ENCODE data around the gene AMIGO2.
A peak's percentile ranks its signal among the peaks of the same experiment; 100 is the strongest.

AMIGO2 gene

DNA sequence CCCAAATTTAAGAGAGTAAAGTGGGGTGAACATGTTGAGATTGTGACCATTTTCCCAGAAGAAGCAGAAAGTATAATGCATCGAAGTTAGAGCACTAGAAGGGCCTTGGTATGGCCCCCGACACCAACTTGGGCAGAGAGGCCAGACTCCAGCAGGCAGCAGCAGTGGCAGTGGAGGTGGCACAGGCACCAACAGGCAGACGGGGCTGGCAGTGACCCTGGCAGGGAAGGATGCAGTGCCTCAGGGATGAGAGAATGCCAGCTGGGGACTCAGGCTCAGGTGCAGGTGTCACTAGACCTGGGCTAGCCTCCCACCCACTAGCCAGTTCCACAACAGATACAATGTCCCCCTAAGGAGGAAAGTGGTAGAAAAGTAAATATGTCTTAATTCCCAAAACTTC, 27.7 kb upstream of the AMIGO2 start:
- no peaks in the 10 kb centered on the region for H3K9me3 Mint-ChIP-seq
- no peaks in the 10 kb centered on the region for H3K27me3 Mint-ChIP-seq
- H3K4me3 Mint-ChIP-seq: no peak overlapping the region
- peaks cover 38% of the 10 kb centered on the region for H3K4me1 Mint-ChIP-seq
- peak overlapping the region in 1 of 2 donors; percentile 43 for H3K27ac Mint-ChIP-seq
- DNase-seq (no peak), ATAC-seq (no peak)

GRCh38 chr12:47105914-47106674, 26.3 kb upstream of the AMIGO2 start:
- H3K27me3 Mint-ChIP-seq: no peaks in the 10 kb centered on the region
- H3K27ac Mint-ChIP-seq: no peak overlapping the region
- no peaks in the 10 kb centered on the region for H3K9me3 Mint-ChIP-seq
- H3K4me1 Mint-ChIP-seq: peaks cover 24% of the 10 kb centered on the region
- no peak for DNase-seq
- H3K4me3 Mint-ChIP-seq: no peak overlapping the region
- no peak for ATAC-seq

- H3K4me1 Mint-ChIP-seq: peaks cover 14% of the 10 kb centered on the region
- H3K9me3 Mint-ChIP-seq: no peaks in the 10 kb centered on the region
- DNase-seq (no peak), ATAC-seq (no peak)
- no peak overlapping the region for H3K27ac Mint-ChIP-seq
- no peak overlapping the region for H3K4me3 Mint-ChIP-seq
- no peaks in the 10 kb centered on the region for H3K27me3 Mint-ChIP-seq
Measured at GRCh38 chr12:47102845-47103651, 23.3 kb upstream of the AMIGO2 start.

GRCh38 chr12:47102406-47102805, 22.6 kb upstream of the AMIGO2 start:
- no peak for DNase-seq
- Mint-ChIP-seq H3K4me3 (no peak overlapping the region), H3K9me3 (no peaks in the 10 kb centered on the region), H3K27me3 (no peaks in the 10 kb centered on the region), H3K27ac (no peak overlapping the region), H3K4me1 (peaks cover 14% of the 10 kb centered on the region)
- no peak for ATAC-seq

GRCh38 chr12:47100160-47100559, 20.4 kb upstream of the AMIGO2 start:
- ATAC-seq: no peak
- no peak for DNase-seq
- peaks cover 18% of the 10 kb centered on the region for H3K4me1 Mint-ChIP-seq
- no peaks in the 10 kb centered on the region for H3K27me3 Mint-ChIP-seq
- H3K27ac Mint-ChIP-seq: no peak overlapping the region
- no peaks in the 10 kb centered on the region for H3K9me3 Mint-ChIP-seq
- no peak overlapping the region for H3K4me3 Mint-ChIP-seq

- Mint-ChIP-seq H3K27me3 (no peaks in the 10 kb centered on the region), H3K4me1 (peaks cover 21% of the 10 kb centered on the region), H3K9me3 (no peaks in the 10 kb centered on the region), H3K4me3 (no peak overlapping the region), H3K27ac (no peak overlapping the region)
- DNase-seq (no peak), ATAC-seq (no peak)
Measured at GRCh38 chr12:47099610-47100009, 19.9 kb upstream of the AMIGO2 start.

- ATAC-seq: no peak
- no peak for DNase-seq
- H3K27ac Mint-ChIP-seq: no peak overlapping the region
- no peaks in the 10 kb centered on the region for H3K9me3 Mint-ChIP-seq
- H3K4me1 Mint-ChIP-seq: peaks cover 22% of the 10 kb centered on the region
- H3K27me3 Mint-ChIP-seq: no peaks in the 10 kb centered on the region
- H3K4me3 Mint-ChIP-seq: no peak overlapping the region
Measured at GRCh38 chr12:47098099-47098498, 18.3 kb upstream of the AMIGO2 start.

GRCh38 chr12:47097276-47097896, 17.6 kb upstream of the AMIGO2 start:
- no peaks in the 10 kb centered on the region for H3K27me3 Mint-ChIP-seq
- H3K9me3 Mint-ChIP-seq: no peaks in the 10 kb centered on the region
- H3K4me1 Mint-ChIP-seq: peaks cover 22% of the 10 kb centered on the region
- DNase-seq: no peak
- no peak for ATAC-seq
- H3K4me3 Mint-ChIP-seq: no peak overlapping the region
- no peak overlapping the region for H3K27ac Mint-ChIP-seq

DNA sequence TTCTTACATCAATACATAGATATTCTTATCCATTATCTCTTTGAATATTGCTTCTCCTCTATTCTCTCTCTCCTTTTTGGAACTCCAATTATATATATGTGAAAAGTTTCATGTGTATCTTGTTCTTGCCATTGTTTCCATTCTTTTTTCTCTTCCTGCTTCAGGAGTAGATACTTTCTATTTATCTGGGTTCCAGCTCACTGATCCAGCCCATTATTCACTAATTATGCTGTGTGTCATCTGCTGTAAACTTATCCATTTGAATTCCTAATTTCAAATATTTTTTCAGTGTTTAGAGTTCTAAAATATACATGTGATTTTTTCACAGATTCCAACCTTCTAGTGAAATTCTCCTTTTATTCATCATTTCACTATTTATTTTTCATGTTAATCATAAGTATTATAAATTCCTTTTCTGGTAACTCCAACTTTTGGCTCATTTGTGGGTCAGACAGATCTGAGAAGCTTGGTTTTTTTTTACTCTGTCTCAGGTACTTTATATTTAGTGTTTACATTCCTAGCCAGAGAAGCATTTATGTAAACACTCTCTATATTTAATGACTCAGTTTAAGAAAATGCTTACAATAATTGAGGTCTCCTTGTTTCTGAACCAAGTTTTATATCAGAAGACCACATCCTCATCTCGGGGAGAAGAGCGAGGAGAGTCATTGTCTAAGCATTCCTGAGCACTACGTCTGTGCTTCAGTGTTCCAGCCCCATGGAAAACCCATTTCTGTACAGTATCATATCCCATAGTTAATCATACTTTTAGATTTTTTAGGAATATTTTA, 15.9 kb upstream of the AMIGO2 start:
- Mint-ChIP-seq H3K4me3 (peak overlapping the region; percentile 4 to 73), H3K4me1 (peaks cover 29% of the 10 kb centered on the region), H3K27me3 (no peaks in the 10 kb centered on the region), H3K9me3 (peaks cover 0 to 3% of the 10 kb centered on the region in 2 donors), H3K27ac (peak overlapping the region in 1 of 2 donors; percentile 94)
- no peak for DNase-seq
- ATAC-seq: no peak

GRCh38 chr12:47094804-47095203, 15.0 kb upstream of the AMIGO2 start:
- Mint-ChIP-seq H3K27ac (peak overlapping the region; percentile 2 to 82), H3K9me3 (peaks cover 5 to 10% of the 10 kb centered on the region in 2 donors), H3K4me1 (peaks cover 29% of the 10 kb centered on the region), H3K27me3 (no peaks in the 10 kb centered on the region), H3K4me3 (peak overlapping the region; percentile 38 to 73)
- ATAC-seq (no peak), DNase-seq (no peak)

- H3K4me3 Mint-ChIP-seq: no peak overlapping the region
- no peak for DNase-seq
- no peaks in the 10 kb centered on the region for H3K27me3 Mint-ChIP-seq
- ATAC-seq: no peak
- H3K9me3 Mint-ChIP-seq: peaks cover 5 to 10% of the 10 kb centered on the region in 2 donors
- H3K27ac Mint-ChIP-seq: no peak overlapping the region
- H3K4me1 Mint-ChIP-seq: peaks cover 30% of the 10 kb centered on the region
Measured at GRCh38 chr12:47091009-47091408, 11.2 kb upstream of the AMIGO2 start.

GRCh38 chr12:47088021-47088944, 8.5 kb upstream of the AMIGO2 start:
- H3K4me3 Mint-ChIP-seq: no peak overlapping the region
- ATAC-seq: no peak

DNA sequence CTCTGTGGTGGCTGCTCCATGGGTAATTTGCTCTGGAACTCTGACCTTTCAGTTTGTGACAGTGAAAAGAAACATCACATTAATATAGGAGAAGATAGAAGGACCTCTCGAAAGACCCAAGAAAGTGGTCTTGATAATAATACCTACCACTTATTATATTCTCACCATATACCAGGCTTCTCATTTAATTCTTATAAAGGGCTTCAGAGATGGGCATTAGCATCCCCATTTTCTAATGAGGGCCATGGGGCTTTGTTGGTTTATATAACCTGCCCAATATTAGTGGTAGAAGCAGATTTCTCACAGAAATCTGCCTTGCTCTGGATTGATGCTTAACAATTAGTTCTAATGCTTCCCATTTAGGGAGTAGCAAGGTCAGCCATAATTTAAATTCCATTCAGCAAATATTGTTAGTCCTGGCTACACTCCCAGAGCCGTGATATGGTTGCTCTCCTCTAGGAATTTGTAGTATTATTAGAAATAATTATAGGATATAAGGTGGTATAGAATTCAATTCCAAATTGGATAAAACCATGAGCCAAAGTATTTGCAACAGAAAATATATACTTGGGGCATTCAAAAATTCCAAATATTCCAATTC, 7.4 kb upstream of the AMIGO2 start:
- Mint-ChIP-seq H3K27ac (no peak overlapping the region), H3K27me3 (no peaks in the 10 kb centered on the region), H3K4me1 (peaks cover 46% of the 10 kb centered on the region), H3K9me3 (peaks cover 5 to 10% of the 10 kb centered on the region in 2 donors), H3K4me3 (no peak overlapping the region)
- ATAC-seq (no peak), DNase-seq (no peak)

More at GRCh38 chr12:47088021-47088944, 8.5 kb upstream of the AMIGO2 start:
- DNase-seq: no peak
- Mint-ChIP-seq H3K4me1 (peaks cover 35% of the 10 kb centered on the region), H3K9me3 (peaks cover 5 to 10% of the 10 kb centered on the region in 2 donors), H3K27me3 (no peaks in the 10 kb centered on the region), H3K27ac (no peak overlapping the region)

- Mint-ChIP-seq H3K27ac (peak overlapping the region in 1 of 2 donors; percentile 85), H3K9me3 (peaks cover 5 to 9% of the 10 kb centered on the region in 2 donors), H3K27me3 (no peaks in the 10 kb centered on the region), H3K4me1 (peaks cover 53% of the 10 kb centered on the region), H3K4me3 (peak overlapping the region; percentile 56 to 57)
- DNase-seq (peak; percentile 22 to 44), ATAC-seq (peak; percentile 89)
Measured at GRCh38 chr12:47085815-47086252, 6.1 kb upstream of the AMIGO2 start.

All from stimulated activated naive CD8-positive, alpha-beta T cell treated with anti-CD3 and anti-CD28 coated beads, Interleukin-15, amount 100 ng/mL, for 72 hours (primary cell).